GM12878 (cell line): ENCODE results near the gene PLPP3. TPM values are rescaled to one million over a fixed set of nuclear protein-coding genes. Genes with fewer than 3 reads are reported as not detected.

ENCODE experiments used
- ATAC-seq: fragments of 200-7000 bp; cut with Tn5 transposase; 3 replicates; pipeline ENCODE4 v1.9.1; 2020; ENCODE audit warnings: mild to moderate bottlenecking, moderate library complexity
- BruUV-seq: library from RNA; stranded (reverse); fragments of 400-500 nt; replicated peaks from 2 replicates; lab custom pipeline; 2021; lab: Mats Ljungman, UMichigan
- CTCF ChIA-PET: fragments of 300-600 bp; sonication (Branson Sonifier 250); formaldehyde crosslinking; extraction: SDS; loops from one replicate; lab custom pipeline; 2021; ENCODE audit warnings: inconsistent platforms; lab: Yijun Ruan, JAX
- POLR2A ChIA-PET: fragments of 350-600 bp; formaldehyde crosslinking; extraction: SDS; loops from one replicate; lab custom pipeline; 2021; ENCODE audit warnings: inconsistent platforms; lab: Charles Lee
- RAD21 ChIA-PET: fragments of 300-600 bp; sonication (Branson Sonifier 250); formaldehyde crosslinking; loops from one replicate; lab custom pipeline; 2023; ENCODE audit warnings: antibody characterized with exemption; ENCODE audit not compliant: unreplicated experiment; lab: Charles Lee
- SMC1A ChIA-PET: fragments of 300-600 bp; sonication (Branson Sonifier 250); formaldehyde crosslinking; loops from one replicate; lab custom pipeline; 2023; ENCODE audit not compliant: unreplicated experiment, uncharacterized antibody; lab: Charles Lee
- DNase-seq: peaks from one replicate; pipeline ENCODE4 v3.0.0-alpha.2; 2011; ENCODE audit warnings: low read depth, low spot score
- FAIRE-seq: peaks from 3 replicates; lab custom pipeline; 2011; peaks lifted over from hg19 to GRCh38; lab: Jason Lieb, UNC
- H2AFZ ChIP-seq: 2 replicates; pipeline ENCODE4 v1.6.0; 2011; ENCODE audit warnings: low read depth, low read length, control low read depth; ENCODE audit not compliant: control insufficient read depth
- H3K27ac ChIP-seq: 2 replicates; pipeline ENCODE4 v1.5.1; 2011; ENCODE audit warnings: control low read depth; ENCODE audit not compliant: control insufficient read depth, insufficient read depth
- H3K27me3 ChIP-seq, 2 experiments: replicated peaks in 1 of 2; 2 replicates each; pipeline versions ENCODE4 v1.6.0 to v1.6.1; 2011; ENCODE audit warnings: low read length in 1 of 2; ENCODE audit not compliant: control insufficient read depth in 2 of 2, insufficient read depth in 2 of 2
- H3K36me3 ChIP-seq, 2 experiments: 2 replicates each; pipeline ENCODE4 v1.5.1; 2011; ENCODE audit warnings: low read length in 1 of 2; ENCODE audit not compliant: control insufficient read depth in 2 of 2, insufficient read depth in 2 of 2
- H3K4me1 ChIP-seq: 2 replicates; pipeline ENCODE4 v1.6.1; 2011; ENCODE audit warnings: mild to moderate bottlenecking, low read length, moderate library complexity, mixed read lengths; ENCODE audit not compliant: control insufficient read depth, insufficient read depth
- H3K4me2 ChIP-seq: 2 replicates; pipeline ENCODE4 v1.6.0; 2011; ENCODE audit warnings: control low read depth; ENCODE audit not compliant: control insufficient read depth, insufficient read depth
- H3K4me3 ChIP-seq: fragments of 200-600 bp; sonication (generic); 2 replicates; pipeline ENCODE4 v1.5.1; 2016
- H3K79me2 ChIP-seq: 2 replicates; pipeline ENCODE4 v1.6.0; 2011; ENCODE audit warnings: low read length; ENCODE audit not compliant: control insufficient read depth, insufficient read depth
- H3K9ac ChIP-seq: 2 replicates; pipeline ENCODE4 v1.8.0; 2011; ENCODE audit warnings: low read length, control low read depth, mixed read lengths; ENCODE audit not compliant: control insufficient read depth, insufficient read depth
- H3K9me3 ChIP-seq: replicated peaks from 3 replicates; pipeline ENCODE4 v1.5.1; 2011; ENCODE audit warnings: mild to moderate bottlenecking, low read length; ENCODE audit not compliant: control insufficient read depth, insufficient read depth
- H4K20me1 ChIP-seq: 2 replicates; pipeline ENCODE4 v1.6.0; 2011; ENCODE audit not compliant: control insufficient read depth, insufficient read depth
- ASH2L ChIP-seq: fragments of 300-600, 200-600 bp; sonication (generic); IDR thresholded peaks from 2 replicates; pipeline ENCODE4 v1.6.1; 2017; ENCODE audit warnings: low read depth, mild to moderate bottlenecking, borderline replicate concordance
- BMI1 ChIP-seq: fragments of 450-650 bp; IDR thresholded peaks from 2 replicates; pipeline ENCODE4 v1.6.1; 2016; ENCODE audit warnings: mild to moderate bottlenecking, moderate library complexity, borderline replicate concordance
- FOXM1 ChIP-seq: IDR thresholded peaks from 2 replicates; pipeline ENCODE4 v1.6.1; 2012; ENCODE audit warnings: low read depth, mild to moderate bottlenecking, inconsistent platforms, low read length, moderate library complexity
- LARP7 ChIP-seq: fragments of 450-650 bp; IDR thresholded peaks from 2 replicates; pipeline ENCODE4 v1.6.1; 2017; ENCODE audit warnings: mild to moderate bottlenecking
- MTA3 ChIP-seq: IDR thresholded peaks from 2 replicates; pipeline ENCODE4 v1.6.1; 2012; ENCODE audit warnings: low read length, inconsistent platforms, borderline replicate concordance
- MYB ChIP-seq: fragments of 150-350 bp; IDR thresholded peaks from 2 replicates; pipeline ENCODE4 v1.6.1; 2014; ENCODE audit warnings: mild to moderate bottlenecking, low read depth, low read length, borderline replicate concordance
- NFYB ChIP-seq: IDR thresholded peaks from 2 replicates; pipeline ENCODE4 v1.6.1; 2011; ENCODE audit warnings: low read depth, mild to moderate bottlenecking, low read length, improper control_type of control experiment, moderate library complexity; ENCODE audit not compliant: insufficient read depth
- SUPT20H ChIP-seq: IDR thresholded peaks from 2 replicates; pipeline ENCODE4 v1.6.1; 2011; ENCODE audit warnings: low read depth, mild to moderate bottlenecking, low read length, moderate library complexity, borderline replicate concordance; ENCODE audit not compliant: control insufficient read depth
- ZZZ3 ChIP-seq: IDR thresholded peaks from 2 replicates; pipeline ENCODE4 v1.6.1; 2011; ENCODE audit warnings: low read depth; ENCODE audit not compliant: control insufficient read depth, insufficient read length
- WGBS: methylation state at CpG from one replicate; pipeline ENCODE4 v1.1.6; 2016; ENCODE audit warnings: low lambda C conversion rate; ENCODE audit not compliant: insufficient replicate concordance, insufficient coverage; ENCODE audit errors: missing lambda C conversion rate; 5-methylcytosine and 5-hydroxymethylcytosine counted together
- in situ Hi-C: fragments of 300-500 bp; cut with MboI; formaldehyde crosslinking; loops from 9 replicates; pipeline ENCODE4 v1.14.3; 2018; ENCODE audit warnings: mixed read lengths
- intact Hi-C: fragments of 100-400 bp; cut with micrococcal nuclease; formaldehyde crosslinking; loops from one replicate; pipeline ENCODE4 v1.14.2; 2022; ENCODE audit not compliant: unreplicated experiment
- polyA plus RNA-seq, 11 experiments: library from polyadenylated mRNA; depleted of rRNA in 4 of 11; unstranded in 6 of 11; stranded (reverse) in 5 of 11; fragments of >200 nt; fragmentation: Nextera tagmentation in 4 of 11; fragmentation: Illumina TruSeq in 1 of 11; extraction: Ambion mirVana in 4 of 11; extraction: Trizol in 1 of 11; gene quantifications; 1 replicate in 1 of 11; 2 replicates in 10 of 11; pipeline versions ENCODE4 v1.2.1 to v1.2.3, GENCODE V29; 2011 to 2016; ENCODE audit warnings: inconsistent platforms in 2 of 11, missing spikeins in 2 of 11, low read depth in 1 of 11
- total RNA-seq, 4 experiments: library from RNA; depleted of rRNA in 3 of 4; stranded (reverse); fragments of >200 nt in 3 of 4; fragmentation: Illumina TruSeq in 1 of 4; extraction: Trizol in 1 of 4; gene quantifications; 2 replicates each; pipeline versions ENCODE4 v1.2.1 to v1.2.3, GENCODE V29; 2013 to 2021
- TF ChIP-seq, protein P1 (sequence below): IDR thresholded peaks from 2 replicates; pipeline ENCODE4 v1.6.1; 2011; ENCODE audit warnings: borderline replicate concordance, low read depth, mild to moderate bottlenecking, moderate library complexity, mixed read lengths, low read length; ENCODE audit not compliant: insufficient read depth; ENCODE audit errors: extremely low read length

Gene PLPP3
- total and polyA plus RNA-seq, 10 of the 15 experiments (the other 5 are each of a cell fraction or from before 2014, with no cell fraction given) = 6.4 to 26.8 (median 9.5) TPM

- POLR2A ChIA-PET = interaction anchor here (0.7 to 11.8 kb wide), 14 partner anchors 8 to 1358 kb away, joined by 3 to 195 read pairs (median 4); partner anchors contain the start of gene PLPP3
- no peak for TF ChIP-seq SUPT20H
- TF ChIP-seq, protein P1, sequence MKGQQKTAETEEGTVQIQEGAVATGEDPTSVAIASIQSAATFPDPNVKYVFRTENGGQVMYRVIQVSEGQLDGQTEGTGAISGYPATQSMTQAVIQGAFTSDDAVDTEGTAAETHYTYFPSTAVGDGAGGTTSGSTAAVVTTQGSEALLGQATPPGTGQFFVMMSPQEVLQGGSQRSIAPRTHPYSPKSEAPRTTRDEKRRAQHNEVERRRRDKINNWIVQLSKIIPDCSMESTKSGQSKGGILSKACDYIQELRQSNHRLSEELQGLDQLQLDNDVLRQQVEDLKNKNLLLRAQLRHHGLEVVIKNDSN = no peak
- no peak for TF ChIP-seq BMI1
- TF ChIP-seq, all 136 proteins: peak for 0
- Histone ChIP-seq H3K27ac (no peak overlapping the region), H3K36me3 (no peaks in the 10 kb centered on the region), H3K4me2 (no peak overlapping the region), H3K9me3 (no peaks in the 10 kb centered on the region), H3K4me3 (no peak overlapping the region), H2AFZ (no peak overlapping the region), H3K4me1 (no peaks in the 10 kb centered on the region), H3K27me3 (peaks cover 0 to 3% of the 10 kb centered on the region in 2 experiments; a peak in 1 of 4 replicates), H3K79me2 (no peaks in the 10 kb centered on the region), H4K20me1 (no peaks in the 10 kb centered on the region), H3K9ac (no peak overlapping the region)
- FAIRE-seq (no peak), DNase-seq (no peak), ATAC-seq (no peak)
- intact Hi-C loops = no loop called here
- ChIA-PET RAD21 (interaction anchor here (0.7 to 14.0 kb wide), 12 partner anchors 8 to 1359 kb away, joined by 3 to 381 read pairs (median 4); partner anchors contain the start of gene PLPP3), SMC1A (interaction anchor here (0.6 to 19.1 kb wide), 17 partner anchors 8 to 1868 kb away, joined by 3 to 439 read pairs (median 7); no protein-coding TSS in a partner anchor), CTCF (interaction anchor here (0.6 to 15.6 kb wide), 7 partner anchors 9 to 335 kb away, joined by 3 to 257 read pairs (median 4); no protein-coding TSS in a partner anchor)
- 16% methylated on average over 1 of the region's 1 CpG for WGBS
- BruUV-seq = no TSS peak
- in situ Hi-C loops = no loop called here
Observed at GRCh38 chr1:56571448-56571847, 7.9 kb downstream of the PLPP3 start.

DNA sequence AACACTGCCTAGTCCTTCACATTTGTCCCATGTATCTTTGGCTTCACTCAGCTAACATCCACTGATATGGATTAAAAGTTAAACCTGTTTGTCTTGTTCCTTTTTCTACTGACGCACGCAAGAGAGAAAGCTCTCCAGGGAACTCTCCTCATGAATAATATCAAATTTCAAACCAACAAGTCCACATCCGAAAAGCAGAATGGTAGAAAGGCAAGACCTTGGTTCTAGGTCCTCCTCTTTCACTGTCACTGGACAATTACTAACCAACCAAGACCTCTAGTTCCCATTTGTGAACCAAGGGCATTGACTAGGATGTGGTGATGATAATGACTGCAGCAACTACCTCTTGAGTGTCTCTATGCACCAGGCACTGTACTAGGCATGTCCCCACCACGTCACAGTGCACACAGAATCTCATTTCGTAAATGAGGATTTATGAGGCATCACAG, 8.4 kb downstream of the PLPP3 start:
- CTCF ChIA-PET = interaction anchor here (1.0 to 10.4 kb wide), 5 partner anchors 8 to 100 kb away, joined by 3 to 116 read pairs (median 4); no protein-coding TSS in a partner anchor
- intact Hi-C loops = no loop called here
- no peaks in the 10 kb centered on the region for H3K79me2 ChIP-seq

More for the DNA sequence above, 8.4 kb downstream of the PLPP3 start:
- H3K4me2 ChIP-seq = no peak overlapping the region
- H3K4me3 ChIP-seq = no peak overlapping the region
- H4K20me1 ChIP-seq = no peaks in the 10 kb centered on the region
- H3K9me3 ChIP-seq = no peaks in the 10 kb centered on the region
- no peak overlapping the region for H3K27ac ChIP-seq
- ChIA-PET SMC1A (interaction anchor here (0.6 to 19.1 kb wide), 17 partner anchors 8 to 1869 kb away, joined by 3 to 439 read pairs (median 7); no protein-coding TSS in a partner anchor), RAD21 (interaction anchor here (0.6 to 14.0 kb wide), 12 partner anchors 9 to 260 kb away, joined by 3 to 381 read pairs (median 4); partner anchors contain the start of gene PLPP3), POLR2A (interaction anchor here (1.0 to 11.8 kb wide), 8 partner anchors 9 to 1358 kb away, joined by 3 to 195 read pairs (median 4); partner anchors contain the start of gene PLPP3)
- in situ Hi-C loops = no loop called here
- H2AFZ ChIP-seq = no peak overlapping the region
- no peak for TF ChIP-seq MYB
- no peak for TF ChIP-seq FOXM1
- no peak for TF ChIP-seq NFYB
- no peak for TF ChIP-seq MTA3
- TF ChIP-seq ASH2L = no peak
- no peak for TF ChIP-seq LARP7
- TF ChIP-seq ZZZ3 = no peak
- no TSS peak for BruUV-seq
- H3K27me3 ChIP-seq = peaks cover 0 to 3% of the 10 kb centered on the region in 2 experiments; a peak in 1 of 4 replicates
- H3K4me1 ChIP-seq = no peaks in the 10 kb centered on the region
- WGBS = 46% methylated on average over 5 of the region's 5 CpGs
- FAIRE-seq (no peak), ATAC-seq (peak; percentile 33), DNase-seq (no peak)
- no peak overlapping the region for H3K9ac ChIP-seq
- H3K36me3 ChIP-seq = no peaks in the 10 kb centered on the region
